Inferior parietal cortex (tissue), 1 donor: ENCODE results near the gene C5orf52.
"Not testable (repeated sequence)": the region's sequence is repeated elsewhere in the genome, so short reads cannot be mapped to it uniquely, and the experiment has no call there.

Experiments used
- DNase-seq: peaks from one replicate; pipeline ENCODE4 v3.0.0-alpha.2; 2016; ENCODE audit errors: extremely low spot score

C5orf52 gene

DNA sequence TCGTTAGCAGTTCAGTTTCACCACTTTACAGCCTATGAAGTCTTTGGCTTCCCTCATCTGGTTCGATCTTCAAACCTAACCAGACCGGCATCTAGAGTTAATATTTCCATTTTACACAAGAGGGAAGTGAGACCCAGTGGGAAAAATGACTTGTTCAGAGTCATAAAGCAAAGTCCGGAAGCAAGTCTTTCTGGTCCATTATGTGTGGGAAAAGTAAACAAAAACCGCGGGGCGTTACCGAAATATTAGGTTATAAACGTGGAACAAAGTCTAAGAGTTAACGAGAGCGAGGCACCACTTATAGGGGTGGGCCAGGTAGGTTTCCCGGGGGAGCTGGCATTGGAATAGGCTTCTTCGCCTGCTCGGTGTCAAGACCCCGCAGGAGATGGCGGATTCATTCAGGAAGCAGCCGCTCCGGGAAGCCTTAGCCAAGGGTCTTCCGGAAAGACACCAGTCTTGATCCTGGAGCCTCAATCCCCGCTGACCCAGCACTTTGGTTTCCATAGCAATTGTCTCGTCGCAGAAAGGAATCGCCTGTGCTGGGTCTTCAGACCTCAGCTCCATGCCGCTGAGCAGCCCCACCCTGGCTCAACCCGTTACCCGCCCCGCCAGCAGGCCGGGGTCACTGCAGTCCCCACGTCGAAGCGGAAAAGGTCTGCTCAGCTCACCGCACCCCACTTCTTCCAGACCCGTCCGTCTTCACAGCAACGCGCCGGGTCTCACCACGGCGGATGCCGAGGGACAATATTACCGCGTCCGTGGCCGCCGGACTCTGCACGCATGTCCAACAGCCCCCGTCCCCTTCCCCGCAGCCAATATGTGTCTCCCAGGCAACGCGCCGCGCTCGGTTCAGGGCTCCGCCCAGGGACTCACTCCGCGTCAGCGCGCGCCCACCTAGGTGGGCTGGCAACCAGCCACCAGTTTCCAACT lies at the start of gene C5orf52:
TSS of gene C5orf52 (plus strand) at position 872 of the 930 bp plus-strand sequence. CDS start 82 bp downstream, outside the sequence.
- no peak for DNase-seq

DNA sequence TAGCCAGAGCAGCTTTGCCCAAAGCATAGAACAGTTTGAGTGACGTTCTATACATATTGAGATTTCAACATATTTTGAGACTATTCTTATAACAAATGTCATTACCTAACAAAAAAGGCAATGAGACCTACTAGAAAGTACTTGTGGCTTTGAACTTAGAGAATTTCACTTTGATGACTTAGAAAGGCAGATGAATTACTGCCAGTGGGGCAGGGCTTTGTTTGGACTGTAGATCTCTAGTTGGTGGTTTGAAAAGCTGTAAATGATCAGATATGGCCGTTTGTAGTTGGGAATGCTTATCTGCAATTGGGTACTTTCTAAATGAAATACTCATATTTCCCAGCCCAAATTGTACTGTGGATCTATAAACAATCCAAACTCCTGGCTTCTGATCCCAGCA lies 47.2 kb upstream of the C5orf52 start:
- no peak for DNase-seq

DNA sequence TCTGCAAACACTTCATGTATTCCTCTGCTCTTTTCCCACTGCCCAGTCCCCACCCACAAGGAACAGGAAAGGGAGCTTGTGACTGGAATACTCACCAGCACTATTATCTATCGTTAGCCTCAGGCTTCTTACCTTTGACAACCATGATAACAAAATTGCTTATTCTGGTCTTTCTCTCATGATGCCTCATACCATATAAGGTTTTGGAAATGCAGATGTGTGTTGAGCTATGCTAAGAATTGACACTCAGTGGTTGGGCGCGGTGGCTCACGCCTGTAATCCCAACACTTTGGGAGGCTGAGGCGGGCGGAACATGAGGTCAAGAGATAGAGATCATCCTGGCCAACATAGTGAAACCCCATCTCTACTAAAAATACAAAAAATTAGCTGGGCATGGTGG lies 44.5 kb upstream of the C5orf52 start:
- DNase-seq, result no peak

DNA sequence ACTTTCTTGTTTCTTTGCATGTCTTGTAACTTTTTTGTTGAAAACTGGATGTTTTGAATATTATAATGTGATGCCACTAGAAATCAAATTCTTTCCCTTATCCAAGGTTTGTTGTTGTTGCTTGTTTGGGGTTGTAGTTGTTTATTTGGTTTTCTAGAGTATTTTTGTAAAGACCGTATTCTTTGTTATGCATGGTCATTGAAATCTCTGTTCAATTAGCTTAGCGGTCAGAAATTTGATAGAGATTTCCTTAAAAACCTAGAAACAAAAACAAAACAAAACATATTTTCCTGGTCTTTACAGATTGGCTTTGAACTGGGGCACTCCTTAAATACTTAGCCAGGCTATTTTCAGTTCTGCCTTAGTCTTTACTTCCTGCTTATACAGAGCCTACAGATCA lies 41.0 kb upstream of the C5orf52 start:
- DNase-seq, result no peak

DNA sequence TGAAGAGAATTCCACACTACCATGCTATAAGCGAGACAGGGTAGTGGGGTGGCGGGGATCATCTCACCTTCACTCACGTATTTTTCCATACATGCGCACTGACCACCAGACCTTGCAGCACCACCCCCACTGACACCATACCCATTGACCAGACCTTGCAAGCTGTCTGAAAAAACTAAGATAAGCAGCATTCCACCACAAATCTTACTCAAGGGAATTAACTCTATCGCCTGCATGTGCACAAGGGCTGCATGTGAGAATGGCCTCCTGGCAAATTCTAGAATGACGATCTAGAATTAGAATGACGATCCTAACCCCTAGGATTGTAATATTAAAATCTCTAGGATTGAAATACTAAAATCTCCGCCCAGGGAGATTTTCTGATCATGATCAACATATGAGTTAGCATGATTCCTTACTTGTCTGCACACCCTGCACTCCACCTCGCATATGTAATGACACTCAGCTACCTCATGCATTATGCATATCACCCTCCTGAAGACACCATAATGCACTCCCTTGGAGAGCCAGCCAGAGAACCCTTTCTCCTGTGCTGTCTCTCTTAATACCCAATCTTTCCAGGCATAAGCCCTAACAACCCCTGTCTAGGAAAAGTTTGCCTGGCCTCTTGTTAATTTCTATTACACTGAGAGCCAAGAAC lies 30.8 kb upstream of the C5orf52 start:
- no peak for DNase-seq

DNA sequence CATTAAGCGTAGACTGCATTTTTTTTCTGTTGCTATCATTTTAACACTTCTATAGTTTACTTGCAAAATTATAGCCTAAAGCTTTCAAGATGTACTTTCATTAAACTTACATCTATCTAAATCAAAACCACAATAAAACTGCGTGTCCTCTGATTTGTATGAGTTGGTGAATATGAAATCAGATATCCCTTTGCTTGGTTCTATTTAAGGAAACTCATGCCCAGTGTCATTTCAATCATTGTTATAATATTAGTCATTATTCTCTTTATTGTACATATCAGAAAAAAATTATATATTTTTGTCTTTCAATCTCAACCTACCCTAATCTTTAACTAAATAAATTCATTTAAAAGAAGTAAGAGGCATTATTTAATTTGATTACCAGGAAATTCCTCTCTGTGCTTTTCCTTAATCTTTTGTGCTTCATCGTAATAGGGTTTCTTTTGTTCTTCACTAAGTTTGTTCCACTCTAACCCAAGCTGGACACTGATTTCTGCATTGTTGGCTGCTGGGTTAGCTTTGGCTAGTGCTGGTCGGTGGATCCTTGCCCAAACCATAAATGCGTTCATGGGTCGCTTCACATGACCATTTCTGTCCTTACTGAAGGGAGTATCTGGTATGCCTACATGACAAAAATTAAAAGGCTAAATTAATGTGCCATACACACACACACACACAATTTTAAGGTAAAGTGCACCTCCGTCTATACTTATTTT lies 22.9 kb upstream of the C5orf52 start:
- DNase-seq, result no peak

DNA sequence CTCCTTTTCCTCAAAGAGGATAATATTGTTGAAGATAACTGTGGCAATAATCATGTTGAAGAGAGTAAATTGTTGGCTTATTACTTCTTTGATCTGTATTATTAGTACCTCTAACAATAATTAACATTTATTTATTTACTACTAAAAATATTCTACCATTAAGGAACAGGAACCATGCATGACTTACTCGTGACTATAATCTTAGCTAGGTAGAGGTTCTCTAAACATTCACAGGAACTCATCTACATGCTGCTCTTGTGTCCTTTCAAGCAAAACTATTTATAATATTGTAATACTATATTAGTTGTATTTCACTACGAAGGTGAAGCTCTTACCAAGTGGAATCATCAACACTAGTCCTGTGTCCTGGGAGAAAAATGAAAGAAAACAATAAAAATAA lies 22.2 kb upstream of the C5orf52 start:
- no peak for DNase-seq

DNA sequence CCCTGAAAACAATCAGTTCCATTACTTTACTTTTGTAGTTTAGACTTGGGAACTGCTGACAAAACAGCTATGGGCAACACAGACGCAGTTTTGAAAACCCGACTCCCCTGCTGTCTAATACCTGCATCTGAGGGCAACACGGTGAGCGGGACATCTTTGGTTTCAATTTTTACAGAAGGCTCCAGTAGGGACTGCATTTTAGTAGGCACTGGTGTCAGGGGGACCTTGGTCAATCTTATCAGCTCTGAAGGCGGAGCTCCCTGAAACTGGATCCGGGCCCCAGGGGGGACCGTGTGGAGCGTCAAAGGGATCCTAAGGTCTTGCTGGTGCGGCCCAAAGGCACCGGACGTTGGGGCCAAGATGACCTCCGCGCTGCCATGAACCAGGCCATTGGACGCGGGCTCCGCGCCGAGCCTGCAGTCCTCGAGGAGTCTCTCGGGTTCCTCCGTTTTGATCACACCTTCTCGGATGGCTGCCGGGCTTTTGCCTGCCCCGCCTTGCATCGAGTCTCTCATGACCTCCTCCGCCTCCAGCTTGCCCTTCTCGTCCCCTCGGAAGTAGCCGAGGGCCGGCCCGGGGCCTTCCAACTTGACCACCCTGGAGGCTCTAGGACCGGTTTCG lies 20.2 kb upstream of the C5orf52 start:
- no peak for DNase-seq

DNA sequence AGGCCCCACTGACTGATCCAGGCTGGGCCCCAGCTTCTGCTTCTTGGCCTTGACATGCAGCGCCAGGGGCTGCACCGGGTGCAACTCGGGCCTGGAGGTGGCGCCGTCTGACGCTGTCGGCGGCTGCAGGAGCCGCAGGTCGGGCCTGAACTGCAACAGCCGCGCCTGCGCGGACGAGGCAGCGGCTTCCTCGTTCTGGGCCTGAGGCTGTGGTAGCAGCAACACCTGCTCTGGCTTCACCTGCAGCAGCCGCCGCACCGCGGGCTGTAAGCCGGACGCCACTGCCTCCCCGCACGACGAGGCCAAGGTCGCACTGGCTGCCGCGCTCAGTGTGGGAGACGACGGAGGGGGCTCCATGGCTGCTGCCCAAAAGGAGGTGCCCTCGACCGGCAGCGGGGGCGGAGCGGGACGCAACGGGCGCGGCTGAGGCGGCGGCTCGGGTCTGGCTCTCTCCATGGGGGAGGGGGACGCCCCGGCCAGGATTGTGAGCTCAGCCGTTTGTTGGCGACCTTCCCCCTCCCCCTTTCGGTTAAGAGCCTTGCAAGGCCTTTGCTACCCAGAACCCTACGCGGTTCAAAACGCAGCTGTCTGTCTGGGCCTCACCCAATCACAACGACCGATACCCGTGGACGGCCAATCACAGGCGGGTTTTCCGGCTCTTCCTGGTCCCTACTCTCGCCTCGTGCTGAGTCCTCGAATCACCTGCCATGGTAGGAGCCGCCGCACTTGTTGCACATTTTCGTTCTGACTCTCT lies 19.5 kb upstream of the C5orf52 start:
- DNase-seq, result no peak

DNA sequence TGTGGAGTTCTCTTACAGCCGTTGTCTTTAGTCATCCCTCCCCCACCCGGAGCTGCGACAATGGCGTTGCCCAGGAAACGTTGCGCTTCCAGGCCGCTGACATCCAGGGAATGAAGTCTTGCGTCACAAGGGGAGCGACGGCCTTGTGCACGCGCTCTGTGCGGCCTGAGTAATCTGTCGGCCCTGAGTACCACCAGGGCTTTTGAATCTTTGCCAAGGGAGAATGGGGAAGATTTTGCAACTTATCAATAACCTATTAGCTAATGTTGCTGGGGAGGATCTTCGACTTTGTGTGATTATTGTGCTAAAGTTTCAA lies 19.0 kb upstream of the C5orf52 start, which contains the start of gene SOX30:
TSS of gene SOX30 (minus strand) at position 62 of the 316 bp plus-strand sequence. CDS start 360 bp downstream, outside the sequence.
- no peak for DNase-seq

DNA sequence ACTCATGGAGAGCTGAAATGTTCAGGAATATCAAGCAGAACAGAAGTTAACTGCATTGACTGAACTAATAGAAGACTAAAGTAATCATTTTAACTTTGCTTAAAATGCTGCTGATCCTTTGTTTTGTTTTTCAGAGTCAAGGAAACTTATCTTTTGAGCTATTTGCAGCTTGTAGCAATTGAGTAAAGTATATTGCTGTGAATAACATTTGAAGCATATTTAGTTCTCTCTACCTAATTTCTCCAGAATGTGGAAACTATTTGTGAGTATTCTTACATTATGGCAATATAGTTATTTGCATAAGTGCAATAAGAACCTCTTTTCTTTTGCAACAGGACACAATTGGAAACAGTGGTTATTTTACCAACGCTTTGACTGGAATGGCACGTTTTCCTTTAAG lies 13.8 kb upstream of the C5orf52 start:
- no peak for DNase-seq

DNA sequence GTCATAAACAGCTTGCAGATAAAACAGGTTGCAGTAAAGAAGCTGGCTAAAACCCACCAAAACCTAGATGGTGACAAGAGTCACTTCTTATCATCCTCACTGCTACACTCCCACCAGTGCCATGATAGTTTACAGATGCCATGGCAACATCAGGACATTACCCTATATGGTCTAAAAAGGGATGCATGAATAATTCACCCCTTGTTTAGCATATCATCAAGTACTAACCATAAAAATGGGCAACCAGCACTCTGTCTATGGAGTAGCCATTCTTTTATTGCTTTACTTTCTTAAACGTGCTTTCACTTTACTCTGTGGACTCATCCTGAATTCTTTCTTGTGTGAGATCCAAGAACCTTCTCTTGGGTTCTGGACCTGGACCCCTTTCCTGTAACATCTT lies 12.4 kb upstream of the C5orf52 start:
- no peak for DNase-seq

DNA sequence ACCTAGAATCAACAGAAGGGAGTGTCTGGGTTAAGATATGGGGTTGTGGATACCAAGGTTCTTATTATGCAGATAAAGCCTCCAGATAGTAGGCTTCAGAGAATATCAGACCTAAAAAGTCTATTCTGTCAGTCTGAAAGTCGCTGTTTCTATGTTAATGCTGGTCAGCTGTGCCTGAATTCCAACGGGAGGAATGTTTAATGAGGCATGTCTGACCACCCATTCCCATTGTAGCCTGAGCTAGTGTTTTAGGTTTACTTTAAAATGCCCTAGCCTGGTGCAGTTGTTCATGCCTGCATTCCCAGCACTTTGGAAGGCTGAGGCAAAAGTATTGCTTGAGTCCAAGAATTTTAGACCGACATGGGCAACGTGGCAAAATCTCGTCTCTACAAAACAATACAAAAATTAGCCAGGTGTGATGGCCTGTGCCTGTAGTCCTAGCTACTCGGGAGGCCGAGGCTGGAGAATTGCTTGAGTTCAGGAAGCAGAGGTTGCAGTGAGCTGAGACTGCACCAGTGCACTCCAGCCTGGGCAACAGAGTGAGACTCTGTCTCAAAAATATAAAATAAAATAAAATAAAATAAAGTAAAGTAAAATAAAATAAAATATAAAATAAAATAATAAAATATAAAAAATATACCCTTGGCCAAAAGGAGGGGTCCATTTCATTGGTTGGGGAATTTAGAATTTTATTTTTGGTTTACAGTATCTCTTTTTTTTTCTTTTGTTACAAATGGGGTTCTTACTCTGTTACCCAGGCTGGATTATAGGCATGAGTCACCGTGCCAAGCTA lies 11.3 kb upstream of the C5orf52 start:
- no peak for DNase-seq

DNA sequence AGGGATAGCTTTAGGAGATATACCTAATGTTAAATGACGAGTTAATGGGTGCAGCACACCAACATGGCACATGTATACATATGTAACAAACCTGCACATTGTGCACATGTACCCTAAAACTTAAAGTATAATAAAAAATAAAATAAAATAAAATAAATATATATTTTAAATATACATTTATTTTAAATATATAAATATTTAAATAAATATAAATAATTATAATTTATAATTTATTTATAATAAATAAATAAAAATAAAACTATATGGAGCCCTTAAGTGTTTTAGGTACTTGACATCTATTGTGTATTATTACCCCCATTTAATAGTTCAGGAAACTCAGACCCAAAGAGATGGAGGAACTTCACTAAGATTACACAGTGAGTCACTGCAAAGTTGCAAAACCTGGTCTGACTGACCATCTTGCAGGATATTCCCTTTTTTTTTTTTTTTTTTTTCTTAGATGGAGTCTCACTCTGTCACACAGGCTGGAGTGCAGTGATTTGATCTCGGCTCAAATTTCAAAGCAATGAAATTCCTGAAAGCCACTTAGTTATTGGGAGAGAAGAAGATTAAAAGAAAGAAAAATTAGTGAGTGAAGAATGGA lies 5.8 kb upstream of the C5orf52 start:
- DNase-seq, result no peak

DNA sequence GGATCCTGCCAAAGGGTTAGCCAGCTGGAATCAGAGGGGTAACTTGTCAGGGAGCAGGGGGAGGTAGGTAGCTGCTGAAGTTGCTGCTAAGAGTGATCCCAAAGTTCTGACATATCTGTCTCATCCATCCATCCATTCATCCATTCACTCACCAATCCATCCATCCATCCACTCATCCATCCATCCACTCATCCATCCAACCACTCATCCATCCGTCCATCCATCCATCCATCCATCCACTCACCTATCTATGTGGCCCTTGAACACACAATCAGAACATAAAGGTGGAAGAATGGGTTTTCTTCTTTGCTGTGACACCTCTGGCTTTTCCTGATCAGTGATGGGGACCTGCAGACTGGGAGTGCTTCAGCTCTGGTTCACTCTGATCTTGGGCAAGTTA lies 3.0 kb upstream of the C5orf52 start:
- DNase-seq, result no peak

DNA sequence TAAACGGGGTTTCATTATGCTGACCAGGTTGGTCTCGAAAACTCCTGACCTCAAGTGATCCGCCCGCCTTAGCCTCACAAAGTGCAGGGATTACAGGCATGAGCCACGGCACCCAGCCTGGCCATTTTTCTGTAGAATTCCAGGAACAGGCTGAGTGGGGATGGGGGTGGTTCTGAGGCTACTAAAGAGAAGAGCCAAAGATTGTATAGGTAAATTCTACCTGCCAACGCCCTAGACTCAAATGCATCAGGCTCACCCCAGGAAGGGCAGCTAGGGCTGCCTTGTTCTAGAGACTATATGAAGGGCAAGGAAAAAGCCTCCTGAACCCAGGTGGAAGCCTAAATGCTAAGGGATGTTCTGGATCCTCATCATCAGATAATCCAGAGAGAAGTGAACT lies 1.6 kb upstream of the C5orf52 start:
- no peak for DNase-seq

DNA sequence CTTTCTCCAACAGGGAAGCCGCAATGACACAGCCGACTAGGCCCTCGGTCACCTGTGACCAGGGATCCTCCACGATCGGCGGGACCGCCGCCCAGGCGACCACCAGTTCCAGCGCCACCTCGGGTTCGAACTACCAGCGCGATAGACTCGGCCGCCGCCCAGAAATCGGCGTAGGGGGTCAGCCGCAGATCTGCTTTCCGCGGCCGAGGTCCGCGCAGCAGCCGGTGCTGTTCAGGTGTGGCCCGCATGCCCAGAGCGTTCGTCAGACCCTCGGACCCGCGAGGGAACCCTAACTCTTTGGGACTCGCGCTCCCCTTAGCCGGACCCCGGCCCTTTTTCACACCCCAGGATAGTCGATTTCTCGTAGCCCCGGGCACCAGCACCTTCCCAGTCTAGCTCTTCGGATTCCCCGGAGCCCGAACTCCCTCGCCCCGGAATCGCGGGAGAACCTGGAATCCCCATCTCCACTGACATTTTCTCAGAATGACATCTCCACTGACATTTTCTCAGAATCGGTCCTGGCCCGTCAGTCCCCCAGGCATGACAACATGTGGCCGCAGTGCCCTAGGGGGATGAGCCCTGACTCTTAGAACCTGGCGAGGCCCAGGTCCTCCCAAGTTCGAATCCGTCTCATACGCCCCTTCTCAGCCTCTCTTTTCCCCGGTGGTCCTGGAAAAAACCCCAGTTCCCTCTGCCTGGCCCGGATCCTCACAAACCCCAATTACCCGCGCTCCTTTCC lies 428 bp downstream of the C5orf52 start:
- no peak for DNase-seq

DNA sequence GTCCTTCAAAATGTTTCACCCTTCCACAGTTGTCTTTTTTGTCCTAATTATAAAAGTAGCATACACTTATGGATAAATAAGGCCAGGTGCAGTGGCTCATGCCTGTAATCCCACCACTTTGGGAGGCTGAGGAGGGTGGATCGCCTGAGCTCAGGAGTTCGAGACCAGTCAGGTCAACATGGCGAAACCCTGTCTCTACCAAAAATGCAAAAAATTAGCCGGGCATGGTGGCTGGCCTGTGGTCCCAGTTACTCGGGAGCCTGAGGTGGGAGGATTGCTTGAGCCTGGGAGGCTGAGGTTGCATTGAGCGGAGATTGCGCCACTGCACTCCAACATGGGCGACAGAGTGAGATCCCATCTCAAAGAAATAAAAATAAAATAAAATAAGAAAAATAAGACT lies 1.6 kb downstream of the C5orf52 start:
- no peak for DNase-seq

DNA sequence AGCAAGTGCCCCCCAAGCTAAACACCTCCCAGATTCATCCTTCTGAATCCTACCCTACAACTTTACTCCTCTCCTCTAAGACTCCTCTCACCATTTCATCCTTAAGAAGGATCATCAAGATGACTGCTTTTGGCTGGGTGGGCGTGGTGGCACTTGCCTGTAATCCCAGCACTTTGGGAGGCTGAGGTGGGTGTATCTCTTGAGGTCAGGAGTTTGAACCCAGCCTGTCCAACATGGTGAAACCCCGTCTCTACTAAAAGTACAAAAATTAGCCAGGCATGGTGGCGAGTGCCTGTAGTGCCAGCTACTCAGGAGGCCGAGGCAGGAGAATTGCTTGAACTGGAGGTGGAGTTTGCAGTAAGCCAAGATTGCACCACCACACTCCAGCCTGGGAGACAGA lies 3.0 kb downstream of the C5orf52 start:
- not testable (repeated sequence) for DNase-seq
